Neural crest cell (in vitro differentiated cells): Measurements from ENCODE around the gene TMEM201. TPM values are rescaled to one million over a fixed set of nuclear protein-coding genes. Genes with fewer than 3 reads are reported as not detected.

Source experiments
- DNase-seq: peaks from one replicate; pipeline ENCODE4 v3.0.0; 2021; ENCODE audit warnings: low read depth, mixed read lengths, low spot score
- H3K27ac Mint-ChIP-seq: one replicate; pipeline ENCODE4 v1.8.0; 2021; ENCODE audit warnings: mild to moderate bottlenecking, mixed read lengths; ENCODE audit not compliant: unreplicated experiment
- H3K27me3 Mint-ChIP-seq: 2 replicates; pipeline ENCODE4 v1.8.0; 2021; ENCODE audit warnings: low read depth, mild to moderate bottlenecking, mixed read lengths
- H3K36me3 Mint-ChIP-seq: 2 replicates; pipeline ENCODE4 v1.8.0; 2021; ENCODE audit warnings: low read depth, mild to moderate bottlenecking, mixed read lengths
- H3K4me1 Mint-ChIP-seq: 2 replicates; pipeline ENCODE4 v1.8.0; 2021; ENCODE audit warnings: mixed read lengths
- H3K4me3 Mint-ChIP-seq: one replicate; pipeline ENCODE4 v1.8.0; 2021; ENCODE audit warnings: mild to moderate bottlenecking, mixed read lengths
- H3K9me3 Mint-ChIP-seq: 2 replicates; pipeline ENCODE4 v1.8.0; 2021; ENCODE audit warnings: mixed read lengths
- CTCF ChIP-seq: fragments of 200-600 bp; sonication (generic); conservative IDR thresholded peaks from 2 replicates; pipeline ENCODE4 v1.5.0; 2021; ENCODE audit warnings: antibody characterized with exemption, mild to moderate bottlenecking
- long read RNA-seq: library from polyadenylated mRNA; unstranded; transcript quantifications from one replicate; pipeline ENCODE4 v2.0.0, GENCODE V29; 2020
- total RNA-seq: library from RNA; stranded (reverse); gene quantifications from 2 replicates; pipeline ENCODE4 v1.2.1, GENCODE V29; 2021

The TMEM201 gene
- total RNA-seq: 40.7 and 41.4 TPM in 2 replicates
- long read RNA-seq, partial matches to known transcripts: 6 of 6 reads
- long read RNA-seq, other reads (novel, unspliced or antisense): 0 of 6 reads

GRCh38 chr1:9588551-9589143, at the start of gene TMEM201:
Gene TMEM201 (plus strand): TSS chr1:9588911. CDS start chr1:9588931, 20 bp downstream.
- Mint-ChIP-seq H3K4me1 (peaks cover 42% of the 10 kb centered on the region), H3K27ac (peak within 1 kb of the TSS; percentile 71)
- TF ChIP-seq CTCF: peak; percentile 92

GRCh38 chr1:9539165-9539828, 49.4 kb upstream of the TMEM201 start, which contains the start of gene SLC25A33:
Gene SLC25A33 (plus strand): TSS chr1:9539465. CDS start chr1:9539692, 227 bp downstream.
- Mint-ChIP-seq H3K4me1 (peaks cover 27% of the 10 kb centered on the region), H3K27me3 (no peaks in the 10 kb centered on the region)
- peak; percentile 36 for TF ChIP-seq CTCF

More at GRCh38 chr1:9588551-9589143, at the start of gene TMEM201:
- peak within 1 kb of the TSS; percentile 94 for H3K4me3 Mint-ChIP-seq
- H3K27me3 Mint-ChIP-seq: no peaks in the 10 kb centered on the region
- peaks cover 4% of the 10 kb centered on the region for H3K36me3 Mint-ChIP-seq
- peak; percentile 93 for DNase-seq
- H3K9me3 Mint-ChIP-seq: no peaks in the 10 kb centered on the region

GRCh38 chr1:9539829-9540550, 48.7 kb upstream of the TMEM201 start:
- no peaks in the 10 kb centered on the region for H3K27me3 Mint-ChIP-seq
- peaks cover 34% of the 10 kb centered on the region for H3K4me1 Mint-ChIP-seq
- H3K27ac Mint-ChIP-seq: peak overlapping the region; percentile 75
- H3K9me3 Mint-ChIP-seq: no peaks in the 10 kb centered on the region
- peaks cover 8% of the 10 kb centered on the region for H3K36me3 Mint-ChIP-seq
- TF ChIP-seq CTCF: no peak
- peak; percentile 37 for DNase-seq
- peak overlapping the region; percentile 94 for H3K4me3 Mint-ChIP-seq

More at GRCh38 chr1:9539165-9539828, 49.4 kb upstream of the TMEM201 start, which contains the start of gene SLC25A33:
- no peaks in the 10 kb centered on the region for H3K9me3 Mint-ChIP-seq
- peak; percentile 99 for DNase-seq
- H3K27ac Mint-ChIP-seq: peak within 1 kb of the TSS; percentile 75
- H3K36me3 Mint-ChIP-seq: peaks cover 6% of the 10 kb centered on the region
- H3K4me3 Mint-ChIP-seq: peak within 1 kb of the TSS; percentile 94

- Mint-ChIP-seq H3K9me3 (no peaks in the 10 kb centered on the region), H3K4me1 (peaks cover 35% of the 10 kb centered on the region), H3K27ac (no peak overlapping the region), H3K27me3 (no peaks in the 10 kb centered on the region), H3K4me3 (peak overlapping the region; percentile 94), H3K36me3 (peaks cover 8% of the 10 kb centered on the region)
- TF ChIP-seq CTCF: no peak
- DNase-seq: no peak
Observed at GRCh38 chr1:9542430-9542829, 46.3 kb upstream of the TMEM201 start.

- Mint-ChIP-seq H3K27me3 (no peaks in the 10 kb centered on the region), H3K27ac (no peak overlapping the region), H3K36me3 (peaks cover 12% of the 10 kb centered on the region), H3K4me1 (peaks cover 25% of the 10 kb centered on the region), H3K4me3 (peak overlapping the region; percentile 10), H3K9me3 (peaks cover 2% of the 10 kb centered on the region)
- no peak for TF ChIP-seq CTCF
- no peak for DNase-seq
Observed at GRCh38 chr1:9544926-9545325, 43.8 kb upstream of the TMEM201 start.
